Umbilical cord (tissue), 2 donors: ENCODE results near the gene TRPT1. TPM values are rescaled to one million over a fixed set of nuclear protein-coding genes. Genes with fewer than 3 reads are reported as not detected.
A peak's percentile ranks its signal among the peaks of the same experiment; 100 is the strongest.

Experiments used
- DNase-seq: peaks from one replicate; pipeline ENCODE4 v3.0.0-alpha.2; 2015; ENCODE audit warnings: low spot score
- total RNA-seq: library from RNA; depleted of rRNA; stranded (reverse); fragments of >200 nt; gene quantifications from one replicate; pipeline ENCODE4 v1.2.3, GENCODE V29; 2014; ENCODE audit warnings: low replicate concordance; ENCODE audit not compliant: insufficient read depth

TRPT1 gene
- total RNA-seq, 1 donor from 2014 or later: 23.6 TPM

DNA sequence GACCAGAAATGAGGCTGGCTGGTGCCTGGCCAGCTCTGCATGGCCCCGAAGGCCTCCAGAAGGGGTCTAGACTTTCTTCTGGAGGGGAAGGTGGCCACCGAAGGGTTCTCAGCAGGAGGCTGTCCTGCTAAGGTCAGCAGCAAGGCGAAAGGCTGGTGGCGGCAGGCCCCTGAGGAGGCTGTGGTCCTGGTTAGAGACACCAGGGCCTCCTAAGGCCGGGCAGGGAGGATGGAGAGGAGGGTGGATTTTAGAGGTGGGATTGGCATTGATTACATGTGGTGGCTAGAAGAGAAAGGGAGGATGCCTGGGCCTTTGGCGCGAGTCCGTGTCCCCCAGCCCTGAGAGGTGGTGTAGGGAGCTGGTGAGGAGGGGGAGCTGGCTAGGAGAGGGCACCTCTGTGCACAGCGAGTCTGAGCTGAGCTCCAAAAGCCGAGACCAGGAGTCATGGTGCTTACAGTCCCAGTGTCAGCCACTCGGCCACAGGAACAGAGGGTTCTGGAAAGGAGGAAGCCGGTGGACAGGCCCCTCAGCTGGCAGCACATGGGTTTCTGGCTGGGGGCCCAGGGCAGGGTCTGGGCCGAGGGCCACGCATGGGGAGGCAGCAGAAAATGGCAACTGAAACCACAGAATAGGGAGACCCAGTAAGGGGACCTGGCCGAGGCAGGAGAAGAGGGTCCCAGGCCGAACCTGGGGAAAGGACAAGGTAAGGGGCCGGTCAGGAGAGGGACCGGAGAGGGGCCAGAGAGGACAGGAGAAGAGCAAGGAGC is 17.0 kb downstream of the TRPT1 start:
- no peak for DNase-seq

DNA sequence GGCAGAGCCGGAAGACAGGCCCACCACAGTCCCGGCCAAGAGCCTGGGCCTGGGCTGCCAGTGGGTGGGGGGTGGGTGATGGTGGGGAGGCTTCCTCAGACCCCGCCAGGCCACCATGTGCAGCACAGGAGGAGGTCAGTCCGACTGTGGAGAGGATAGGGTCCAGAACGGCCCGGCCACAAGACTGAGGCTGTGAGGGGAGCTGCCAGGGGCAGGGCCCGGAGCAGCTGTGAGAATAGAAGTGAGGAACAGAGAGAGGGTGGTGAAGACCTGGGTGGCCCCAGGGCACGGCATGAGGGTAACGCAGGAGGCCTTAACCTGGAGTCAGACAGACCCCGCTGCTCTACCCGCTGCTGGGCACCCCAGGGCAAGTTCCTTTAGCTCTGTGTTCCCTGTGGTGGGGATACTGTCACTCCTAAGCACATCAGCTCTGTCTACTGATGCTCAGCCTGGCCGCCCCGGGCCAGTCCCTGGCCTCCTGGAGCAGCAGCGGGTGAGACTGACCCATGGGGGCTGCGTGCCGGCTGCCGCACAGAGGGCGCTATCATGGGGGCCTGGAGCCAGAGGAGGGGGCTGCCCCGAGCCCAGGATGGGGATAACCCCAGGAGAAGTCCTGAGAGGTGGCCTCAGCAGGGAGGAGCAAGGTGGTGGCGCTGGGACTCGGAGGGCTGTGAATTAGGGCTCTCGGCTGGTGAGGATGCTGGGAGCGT is 17.7 kb downstream of the TRPT1 start:
- no peak for DNase-seq

DNA sequence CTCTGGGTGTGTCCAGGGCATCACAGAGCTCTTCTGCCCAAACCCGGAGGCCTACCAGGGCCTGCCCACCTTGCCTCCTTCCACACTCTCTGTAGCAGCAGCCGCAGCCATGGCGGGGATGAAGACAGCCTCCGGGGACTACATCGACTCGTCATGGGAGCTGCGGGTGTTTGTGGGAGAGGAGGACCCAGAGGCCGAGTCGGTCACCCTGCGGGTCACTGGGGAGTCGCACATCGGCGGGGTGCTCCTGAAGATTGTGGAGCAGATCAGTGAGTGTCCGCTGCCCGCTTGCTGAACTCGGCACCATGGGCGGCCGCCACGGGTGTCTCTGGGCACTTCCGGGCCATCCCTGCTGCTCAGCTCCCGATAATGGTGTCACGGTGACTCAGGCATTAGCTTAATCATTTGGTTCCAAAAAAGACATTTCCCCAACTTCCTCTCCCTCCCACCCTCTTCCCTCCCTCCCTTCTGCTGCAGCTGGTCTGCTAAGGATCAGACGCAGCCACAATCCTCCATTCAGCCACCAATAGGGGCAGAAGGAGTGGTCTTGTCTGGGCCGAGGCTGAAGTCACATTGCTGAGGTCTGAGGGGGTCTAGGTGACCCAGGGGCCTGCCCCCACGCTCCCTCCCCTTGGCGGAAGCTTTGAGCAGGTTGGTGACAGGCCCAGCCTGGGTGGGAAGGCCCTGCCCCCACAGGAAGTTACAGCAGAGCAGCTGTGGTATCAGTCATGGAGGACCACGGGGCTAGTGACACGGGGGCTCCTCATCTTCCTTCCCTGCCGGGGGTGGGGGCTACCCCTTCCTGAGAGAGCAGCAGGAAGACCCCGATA is 18.5 kb downstream of the TRPT1 start:
- DNase-seq: peak; percentile 39

DNA sequence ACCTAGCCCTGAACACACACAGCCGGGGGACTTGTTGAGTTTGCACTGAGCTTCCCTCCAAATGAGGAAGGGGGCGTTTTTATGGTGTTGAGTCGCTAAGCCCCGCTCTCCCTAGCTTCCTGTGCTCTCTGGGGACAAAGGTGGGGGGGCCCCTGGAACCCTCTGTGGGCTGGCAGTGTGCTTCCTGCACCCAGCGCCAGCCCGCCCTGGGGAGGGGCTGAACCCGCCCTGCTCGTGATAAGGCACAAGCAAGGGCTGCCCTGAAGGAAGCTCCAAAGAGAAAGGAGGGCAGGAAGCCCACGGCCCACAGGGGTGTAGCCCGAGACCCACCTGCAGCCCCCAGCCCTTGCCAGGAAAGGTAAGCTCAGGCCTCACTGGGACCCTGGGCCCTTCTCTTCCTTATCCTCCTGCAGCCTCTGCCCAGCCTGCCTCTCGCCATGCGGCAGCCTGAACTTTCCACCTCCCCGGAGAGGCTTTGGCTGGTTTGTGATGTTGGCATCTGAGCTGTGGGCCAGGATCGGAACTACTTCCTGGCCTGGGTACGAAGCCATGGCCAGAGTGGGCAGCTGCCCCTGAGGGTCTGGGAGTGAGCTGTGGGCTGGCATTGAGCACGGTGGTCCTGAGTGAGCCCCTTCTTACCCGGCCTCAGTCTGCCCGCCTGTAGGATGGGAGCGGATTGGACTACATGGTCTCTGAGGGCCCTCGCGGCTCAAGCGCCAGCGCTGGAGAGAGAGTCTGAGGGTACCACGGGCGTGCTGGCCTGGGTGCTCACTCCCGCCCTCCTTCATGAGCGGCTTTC is 19.3 kb downstream of the TRPT1 start, which contains the start of gene FERMT3:
TSS of gene FERMT3 (plus strand) at position 265 of the 799 bp plus-strand sequence. CDS start 644 bp downstream, outside the sequence.
- no peak for DNase-seq

DNA sequence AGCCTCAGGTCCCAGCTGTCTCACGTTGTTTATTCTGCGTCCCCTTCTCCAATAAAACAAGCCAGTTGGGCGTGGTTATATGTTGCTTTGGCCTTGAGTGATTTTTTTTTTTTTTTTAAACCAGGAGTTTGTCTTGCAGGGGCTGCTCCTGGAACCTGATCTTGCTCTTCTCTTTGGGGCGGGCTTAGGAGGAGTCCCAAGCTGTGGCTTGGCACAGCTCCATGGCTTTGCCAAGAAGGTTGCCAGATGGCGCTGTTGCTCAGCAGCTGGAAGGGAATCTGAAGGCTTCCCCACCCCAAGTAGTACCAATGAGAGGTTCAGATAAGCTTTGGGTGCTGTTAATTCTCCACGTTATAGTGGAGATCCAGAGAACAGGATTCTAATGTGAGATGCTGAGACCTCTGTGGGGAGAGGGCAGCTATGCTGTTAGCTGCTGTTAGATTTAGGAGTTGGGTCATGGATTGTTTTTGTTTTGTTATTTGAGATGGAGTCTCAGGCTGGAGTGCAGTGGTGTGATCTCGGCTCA is 21.5 kb downstream of the TRPT1 start:
- DNase-seq: peak; percentile 93

DNA sequence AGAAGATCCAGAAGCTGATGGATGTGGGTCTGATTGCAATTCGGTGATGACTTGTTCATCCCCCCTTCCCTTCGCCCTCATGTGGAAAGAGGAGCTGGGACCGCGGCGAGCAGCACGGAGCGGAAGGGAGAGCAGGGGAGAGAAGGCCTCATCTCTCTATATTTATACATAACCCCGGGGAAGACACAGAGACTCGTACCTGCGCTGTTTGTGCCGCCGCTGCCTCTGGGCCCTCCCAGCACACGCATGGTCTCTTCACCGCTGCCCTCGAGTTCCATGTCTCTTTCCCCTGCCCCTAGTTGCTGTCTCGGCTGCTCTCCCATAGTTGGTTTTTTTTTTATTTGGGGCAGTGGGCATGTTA is 21.9 kb downstream of the TRPT1 start:
- no peak for DNase-seq

DNA sequence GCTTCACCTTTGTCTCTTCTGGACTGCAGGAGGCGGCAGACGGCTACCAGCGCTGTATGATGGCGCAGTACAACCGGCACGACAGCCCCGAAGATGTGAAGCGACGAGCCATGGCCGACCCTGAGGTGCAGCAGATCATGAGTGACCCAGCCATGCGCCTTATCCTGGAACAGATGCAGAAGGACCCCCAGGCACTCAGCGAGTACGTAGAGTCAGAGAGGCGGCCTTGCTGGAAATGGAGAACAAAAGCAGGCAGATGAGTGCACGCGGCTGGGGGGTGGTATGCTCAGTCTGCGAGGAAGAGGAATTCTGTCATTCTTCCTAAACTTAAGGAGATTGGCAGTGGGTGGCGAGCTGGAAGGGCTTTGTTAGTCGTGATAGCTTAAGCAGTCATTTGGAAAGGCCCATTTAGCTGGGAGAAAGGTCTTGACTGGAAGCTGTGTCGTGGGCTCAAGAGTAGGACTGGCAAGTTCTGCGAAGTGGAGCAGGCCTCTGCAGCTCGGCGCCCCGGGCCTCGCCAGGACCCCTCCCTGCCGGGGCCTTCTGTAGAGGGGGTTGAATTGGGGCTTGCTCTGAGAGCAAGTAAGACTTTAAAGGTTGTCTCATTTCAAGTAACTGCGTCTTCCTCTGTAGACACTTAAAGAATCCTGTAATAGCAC is 22.4 kb downstream of the TRPT1 start:
- no peak for DNase-seq

DNA sequence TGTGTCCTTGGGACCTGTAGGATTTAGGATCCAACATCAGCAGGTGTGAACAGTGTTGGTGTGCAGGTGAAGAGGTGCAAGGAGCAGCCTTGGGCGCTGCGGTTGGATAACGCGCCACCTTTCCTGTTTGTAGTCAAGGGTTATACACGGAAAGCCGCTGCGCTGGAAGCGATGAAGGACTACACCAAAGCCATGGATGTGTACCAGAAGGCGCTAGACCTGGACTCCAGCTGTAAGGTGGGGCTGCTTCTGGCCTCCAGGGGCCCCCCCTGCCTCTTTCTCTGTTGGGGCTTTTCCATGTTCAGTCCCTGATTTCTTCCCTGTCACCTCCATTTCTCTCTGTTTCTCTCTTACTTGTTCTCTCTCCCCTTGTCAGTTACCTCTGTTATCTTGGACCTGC is 23.0 kb downstream of the TRPT1 start:
- no peak for DNase-seq

DNA sequence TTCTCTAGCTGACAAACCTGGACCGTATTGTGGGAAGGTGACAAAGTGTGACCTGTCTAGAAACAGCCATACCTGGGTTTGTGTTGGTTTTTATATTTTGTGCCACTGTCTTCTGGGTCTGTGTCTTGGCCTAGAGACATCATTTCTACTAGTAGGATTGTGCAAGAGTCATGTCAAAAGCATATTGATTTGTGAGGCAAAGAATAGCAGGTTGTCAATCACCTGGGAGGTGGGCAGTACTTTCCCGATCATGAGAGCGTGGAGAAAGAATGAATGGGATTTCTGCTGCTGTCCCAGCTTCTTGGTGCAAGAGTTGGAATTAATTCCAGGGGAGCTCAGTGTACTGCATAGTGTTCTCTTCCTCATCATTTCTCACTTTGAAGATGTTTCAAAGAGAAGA is 24.4 kb downstream of the TRPT1 start:
- DNase-seq: no peak

DNA sequence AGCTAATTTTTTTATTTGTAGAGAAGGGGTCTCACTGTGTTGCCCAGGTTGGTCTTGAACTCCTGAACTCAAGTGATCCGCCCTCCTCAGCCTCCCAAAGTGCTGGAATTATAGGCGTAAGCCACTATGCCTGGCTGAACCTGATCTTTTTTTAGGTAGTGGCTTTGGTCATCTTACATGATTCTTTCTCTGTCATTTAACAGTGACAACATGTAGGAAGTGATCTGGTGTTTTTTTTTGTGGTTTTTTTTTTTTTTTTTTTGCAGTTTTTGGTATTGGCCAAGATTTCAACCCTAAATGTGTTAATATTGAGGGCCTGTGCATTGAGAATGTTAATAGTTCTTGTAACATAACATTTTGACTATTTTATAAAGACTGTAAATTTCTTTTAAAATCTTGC is 27.5 kb downstream of the TRPT1 start:
- no peak for DNase-seq

DNA sequence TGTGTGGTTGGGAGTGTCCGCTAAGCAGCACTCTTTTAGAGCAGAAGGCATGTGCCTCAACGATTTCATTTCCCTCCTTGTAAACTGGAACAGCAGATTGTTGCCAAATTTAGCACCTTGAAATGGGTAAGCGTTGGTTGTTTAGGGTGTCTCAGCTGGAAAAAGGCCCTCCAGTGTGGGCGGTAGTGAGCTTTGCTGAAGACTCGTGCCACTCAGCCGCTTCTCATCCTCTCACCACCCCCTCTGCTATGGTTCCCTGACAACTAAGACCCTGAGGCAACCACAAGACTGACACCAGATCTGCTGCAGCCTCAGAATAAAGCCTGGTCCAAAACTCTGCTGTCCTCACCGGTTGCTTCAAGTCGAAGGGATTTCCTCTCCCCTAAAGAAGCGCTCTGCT is 29.4 kb downstream of the TRPT1 start:
- DNase-seq: no peak

DNA sequence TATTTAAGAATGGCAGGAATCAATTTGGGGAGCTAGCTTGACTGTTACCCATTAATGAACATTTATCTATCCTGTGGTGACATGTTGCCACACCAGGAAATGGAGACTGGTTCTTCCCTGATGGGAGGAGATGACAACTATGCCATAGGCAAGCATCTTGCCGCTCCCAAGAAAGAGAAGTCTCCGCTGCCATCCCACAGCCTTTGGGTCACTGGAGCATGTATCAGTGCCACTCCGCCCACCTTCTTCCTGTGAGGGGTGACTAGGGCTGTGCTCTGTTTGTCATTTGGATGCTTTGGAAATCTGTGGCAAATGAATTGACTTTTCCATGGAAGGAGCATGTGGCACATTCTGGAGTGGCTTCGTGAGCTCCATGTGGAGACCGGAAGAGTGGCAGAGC is 33.6 kb downstream of the TRPT1 start:
- no peak for DNase-seq

DNA sequence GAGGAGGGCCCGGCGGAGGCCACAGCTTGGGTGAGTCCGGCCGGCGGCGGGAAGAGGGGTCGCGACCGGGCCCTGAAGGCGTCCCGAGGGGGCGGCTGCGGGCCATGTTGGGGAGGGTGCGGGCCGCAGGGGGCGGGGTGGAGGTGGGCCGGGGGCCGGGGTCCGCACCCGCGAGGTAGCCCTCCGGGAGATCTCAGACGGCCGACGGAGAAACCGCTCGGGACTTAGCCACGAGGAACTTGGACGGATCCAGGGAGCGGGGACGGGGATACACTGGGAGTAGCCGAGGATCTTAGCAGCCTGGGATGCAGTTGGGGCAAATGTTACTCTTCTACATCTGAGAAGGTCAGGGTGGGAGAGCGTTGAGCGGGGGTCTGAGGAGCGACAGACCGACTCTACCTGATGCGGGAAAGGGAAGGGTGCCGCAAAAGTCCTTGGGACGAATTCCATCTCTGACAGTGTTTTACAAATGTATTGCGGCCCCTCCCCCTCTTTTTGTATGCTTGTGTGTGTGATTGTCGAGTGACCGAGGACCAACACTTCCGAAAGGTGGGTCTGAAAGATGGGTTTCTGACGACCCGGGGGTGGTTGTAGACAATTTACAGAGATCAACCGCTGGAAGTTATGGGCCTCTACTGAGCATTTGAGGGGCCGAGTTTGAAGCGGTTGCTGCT is 39.4 kb downstream of the TRPT1 start:
- peak; percentile 43 for DNase-seq

DNA sequence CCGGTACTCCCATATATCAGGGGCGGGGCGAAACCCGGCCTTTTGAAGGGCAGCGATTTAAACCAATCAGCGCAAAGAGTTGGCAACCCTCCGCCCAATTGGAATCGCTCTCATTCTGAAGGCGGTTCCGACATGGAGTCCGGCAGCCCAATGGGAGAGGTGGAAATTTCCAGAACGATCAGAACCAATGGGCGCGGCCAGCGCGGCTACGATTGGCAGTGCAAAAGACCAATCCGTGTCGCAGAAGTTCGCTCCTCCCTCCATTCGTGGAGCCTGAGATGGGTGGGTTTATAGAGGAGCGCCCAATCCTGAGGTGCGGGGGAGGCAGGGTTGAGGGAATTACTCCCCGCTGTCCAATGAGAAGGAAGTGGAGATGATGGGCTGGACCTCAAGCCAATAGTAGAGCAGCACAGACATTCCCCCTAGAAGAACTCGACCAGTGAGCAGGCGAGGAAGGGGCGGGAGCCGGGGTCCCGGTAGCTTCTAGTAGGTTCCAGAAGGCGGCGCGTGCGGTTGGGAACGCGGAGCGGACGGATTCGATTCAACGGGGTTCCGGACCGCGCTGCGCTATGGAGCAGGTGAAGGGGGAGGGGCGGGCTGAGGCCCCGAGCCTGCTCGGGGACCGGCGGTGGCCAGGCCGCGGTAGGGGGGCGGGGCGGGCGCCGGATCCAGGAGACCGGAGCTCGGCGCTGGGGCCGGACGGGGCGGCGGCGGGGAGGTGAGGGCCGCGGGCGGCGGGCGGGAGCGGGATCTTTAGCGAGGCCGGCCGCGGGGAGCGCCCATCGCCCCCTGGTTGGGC is 40.1 kb downstream of the TRPT1 start, which contains the start of gene STIP1:
TSS of gene STIP1 (plus strand) at position 479 of the 799 bp plus-strand sequence. CDS start at position 570, 91 bp downstream.
- peak; percentile 100 for DNase-seq

DNA sequence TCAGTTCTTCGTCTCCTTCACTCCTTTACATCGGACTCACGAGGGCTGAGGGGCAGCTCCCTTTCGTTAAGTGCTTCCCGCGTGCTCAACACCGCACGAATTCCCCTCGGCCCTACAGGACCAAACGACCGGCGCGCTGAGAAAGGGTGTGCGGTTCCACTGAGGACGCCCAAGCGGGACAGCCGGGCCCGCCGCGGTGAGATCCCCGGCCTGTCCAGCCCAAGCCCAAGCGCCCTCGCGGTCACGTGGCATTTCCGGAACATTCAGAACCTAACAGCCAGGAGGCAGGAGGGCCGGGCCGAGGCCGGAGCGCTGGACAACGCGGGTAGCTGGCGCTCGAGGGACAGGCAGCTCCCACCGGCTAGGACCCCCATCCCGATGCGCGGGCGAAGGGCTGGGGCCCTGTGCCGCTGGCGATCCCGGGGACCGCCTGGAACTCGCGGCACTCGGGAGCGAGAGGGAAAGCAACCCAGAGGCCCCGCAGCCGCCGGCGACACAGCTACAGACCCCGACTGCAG is 40.8 kb downstream of the TRPT1 start:
- peak; percentile 82 for DNase-seq

DNA sequence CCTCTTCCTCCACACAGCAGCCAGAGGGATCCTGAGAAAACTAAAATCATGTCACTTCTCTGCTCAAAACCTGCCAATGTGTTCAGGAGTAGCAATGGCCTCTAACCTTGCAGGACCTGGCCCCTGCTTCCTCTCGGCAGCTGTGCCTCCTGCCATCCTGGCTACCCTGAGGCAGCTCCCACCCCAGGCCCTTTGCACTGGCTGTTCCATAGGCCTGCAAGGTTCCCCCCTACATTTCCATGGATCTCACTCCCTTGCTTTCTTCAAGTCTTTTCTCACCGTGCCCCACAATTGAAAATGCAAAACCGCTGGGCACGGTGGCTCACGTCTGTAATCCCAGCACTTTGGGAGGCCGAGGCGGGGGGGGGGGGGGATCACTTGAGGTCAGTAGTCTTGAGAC is 42.1 kb downstream of the TRPT1 start:
- no peak for DNase-seq

DNA sequence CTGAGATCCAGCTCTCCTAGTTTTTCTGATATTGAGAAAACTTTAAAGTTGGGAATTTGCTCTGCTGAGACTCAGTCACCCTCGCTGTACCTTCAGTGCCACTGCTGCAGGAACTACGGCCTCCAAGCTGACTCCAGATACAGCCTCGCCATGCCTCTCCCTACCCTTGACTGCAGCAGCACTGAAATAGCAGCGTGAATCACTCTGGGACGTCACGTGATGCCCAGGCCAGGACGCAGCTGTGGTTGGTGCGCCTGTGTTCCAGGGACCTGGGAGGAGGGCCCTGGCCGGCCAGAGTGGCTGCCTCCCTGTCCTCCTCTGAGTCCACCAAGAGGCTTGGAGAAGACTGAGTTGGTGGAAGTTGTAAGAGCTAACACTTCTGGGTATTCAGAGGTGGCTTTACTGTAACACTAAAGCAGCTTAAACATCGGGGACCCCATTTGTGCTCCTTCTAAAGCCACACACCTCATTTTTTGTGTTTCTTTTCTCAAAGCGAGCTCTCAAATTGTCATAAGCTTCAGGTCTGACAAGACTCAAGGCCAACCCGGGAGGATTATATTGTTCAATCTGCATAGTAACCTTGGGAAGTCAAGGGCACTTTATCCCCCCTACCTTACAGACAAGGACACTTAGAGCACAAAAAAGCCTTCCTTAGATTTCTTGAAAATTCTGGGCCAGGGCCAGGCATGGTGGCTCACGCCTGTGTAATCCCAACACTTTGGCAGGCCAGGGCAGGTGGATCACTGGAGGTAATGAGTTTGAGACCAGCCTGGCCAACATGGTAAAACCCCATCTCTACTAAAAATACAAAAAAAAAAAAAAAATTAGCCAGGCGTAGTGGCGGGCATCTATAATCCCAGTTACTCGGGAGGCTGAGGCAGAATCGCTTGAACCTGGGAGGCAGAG is 44.2 kb downstream of the TRPT1 start:
- peak; percentile 97 for DNase-seq

DNA sequence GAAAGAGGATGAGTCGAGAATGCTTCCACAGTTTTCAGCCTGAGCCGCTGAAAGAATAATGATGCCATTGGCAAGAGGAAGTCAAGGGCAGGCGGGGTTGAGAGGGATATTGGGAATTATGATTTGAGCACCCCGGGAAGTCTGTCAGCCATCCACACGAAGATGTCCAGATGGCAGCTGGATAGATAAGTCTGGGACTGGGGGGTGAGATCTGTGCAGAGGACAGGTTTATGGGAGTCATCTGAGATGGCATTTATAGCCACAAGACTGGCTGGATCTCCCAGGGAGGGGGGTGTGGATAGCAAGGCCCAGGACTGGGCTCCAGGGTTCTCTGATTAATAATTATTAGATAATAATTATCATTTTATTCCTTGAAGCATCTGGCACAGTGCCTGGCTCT is 45.1 kb downstream of the TRPT1 start:
- peak; percentile 64 for DNase-seq
